HEK293 (cell line): ENCODE data around the gene CRYBG1.
A peak's percentile ranks its signal among the peaks of the same experiment; 100 is the strongest.

Source experiments
- CTCF ChIA-PET: fragments of 350-600 bp; formaldehyde crosslinking; extraction: SDS; loops from one replicate; lab custom pipeline; 2021; ENCODE audit warnings: antibody characterized with exemption; lab: Yijun Ruan, JAX
- POLR2A ChIA-PET: fragments of 300-600 bp; formaldehyde crosslinking; extraction: SDS; loops from one replicate; lab custom pipeline; 2020; ENCODE audit warnings: antibody characterized with exemption, inconsistent platforms; lab: Yijun Ruan, JAX
- H3K27ac ChIP-seq: fragments of 200-500 bp; sonication (Bioruptor generic); 2 replicates; pipeline ENCODE4 v1.5.1; 2014; ENCODE audit warnings: low read depth, low read length, control low read depth, inconsistent platforms; ENCODE audit errors: extremely low read depth
- H3K36me3 ChIP-seq, 2 experiments: fragments of 200-500 bp in 1 of 2; sonication (Bioruptor generic) in 1 of 2; 1 replicate in 1 of 2; 2 replicates in 1 of 2; pipeline ENCODE4 v1.5.1; 2014 to 2017; ENCODE audit warnings: inconsistent platforms in 2 of 2, low read length in 2 of 2; ENCODE audit not compliant: control insufficient read depth in 2 of 2, insufficient read depth in 1 of 2
- H3K4me1 ChIP-seq: fragments of 200-500 bp; sonication (Bioruptor generic); 2 replicates; pipeline ENCODE4 v1.5.1; 2014; ENCODE audit warnings: mild to moderate bottlenecking, low read length, inconsistent platforms; ENCODE audit not compliant: control insufficient read depth, insufficient read depth
- H3K4me3 ChIP-seq: 2 replicates; pipeline ENCODE4 v1.5.1; 2011; ENCODE audit warnings: low read depth, mild to moderate bottlenecking, control low read depth, low read length, moderate library complexity
- H3K9me3 ChIP-seq: fragments of 200-500 bp; sonication (Bioruptor generic); 2 replicates; pipeline ENCODE4 v1.5.1; 2014; ENCODE audit warnings: low read depth, low read length, inconsistent platforms; ENCODE audit not compliant: control insufficient read depth, insufficient read depth
- HIC1 ChIP-seq: fragments of 450-650 bp; formaldehyde crosslinking; IDR thresholded peaks from 2 replicates; pipeline ENCODE4 v1.5.1; 2016; ENCODE audit warnings: missing biosample characterization, missing genetic modification characterization
- PRDM4 ChIP-seq: fragments of 450-650 bp; formaldehyde crosslinking; IDR thresholded peaks from 2 replicates; pipeline ENCODE4 v1.5.1; 2017; ENCODE audit warnings: missing biosample characterization, missing genetic modification characterization
- RBAK ChIP-seq: fragments of 450-650 bp; formaldehyde crosslinking; IDR thresholded peaks from 2 replicates; pipeline ENCODE4 v1.5.1; 2016; ENCODE audit warnings: missing biosample characterization, missing genetic modification characterization
- SETDB1 ChIP-seq: IDR thresholded peaks from one replicate; pipeline ENCODE4 v1.6.1; 2017; ENCODE audit warnings: mild to moderate bottlenecking, low read length, moderate library complexity, mixed read lengths; ENCODE audit not compliant: insufficient read length
- TCF7L2 ChIP-seq: IDR thresholded peaks from 2 replicates; pipeline ENCODE4 v1.6.1; 2011; ENCODE audit warnings: low read depth, mild to moderate bottlenecking, inconsistent platforms, low read length, moderate library complexity, borderline replicate concordance
- ZNF140 ChIP-seq: fragments of 450-650 bp; formaldehyde crosslinking; IDR thresholded peaks from 2 replicates; pipeline ENCODE4 v1.5.1; 2016; ENCODE audit warnings: missing biosample characterization, missing genetic modification characterization
- ZNF426 ChIP-seq: fragments of 450-650 bp; formaldehyde crosslinking; IDR thresholded peaks from 2 replicates; pipeline ENCODE4 v1.5.1; 2017; ENCODE audit warnings: missing biosample characterization, missing genetic modification characterization, mild to moderate bottlenecking, inconsistent platforms, moderate library complexity
- ZNF571 ChIP-seq: fragments of 450-650 bp; formaldehyde crosslinking; IDR thresholded peaks from 2 replicates; pipeline ENCODE4 v1.5.0; 2017; ENCODE audit warnings: missing biosample characterization, missing genetic modification characterization
- ZSCAN23 ChIP-seq: fragments of 450-650 bp; formaldehyde crosslinking; IDR thresholded peaks from 2 replicates; pipeline ENCODE4 v1.5.1; 2016; ENCODE audit warnings: missing biosample characterization, missing genetic modification characterization
- TF ChIP-seq, protein P1 (sequence below): fragments of 450-650 bp; formaldehyde crosslinking; IDR thresholded peaks from 2 replicates; pipeline ENCODE4 v1.5.1; 2016; ENCODE audit warnings: missing biosample characterization, missing genetic modification characterization, borderline replicate concordance

CRYBG1 gene

DNA sequence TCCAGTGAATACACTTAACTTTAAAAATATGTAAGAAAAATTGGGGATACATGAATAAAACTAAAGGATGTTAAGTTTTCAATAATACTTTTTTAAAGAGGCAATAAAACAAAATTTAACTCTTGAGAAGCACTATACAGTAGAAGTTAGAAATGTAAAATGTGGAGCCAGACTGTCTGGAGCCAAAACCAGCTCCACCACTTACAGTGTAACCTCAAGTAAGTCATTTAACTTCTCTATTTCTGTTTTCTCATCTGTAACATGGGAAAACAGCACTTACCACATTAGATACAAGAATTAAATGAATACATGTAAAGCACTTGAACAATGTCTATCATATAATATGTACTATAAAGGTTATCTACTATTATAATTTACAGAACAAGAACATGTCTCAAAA lies 41.7 kb upstream of the CRYBG1 start (continued):
- TF ChIP-seq HIC1 (tag by site-specific recombination) (peak; percentile 9; the same call in 1 of the 2 replicates), RBAK (no peak), TCF7L2 (no peak), ZNF571 (tag by site-specific recombination) (no peak)

- TF ChIP-seq SETDB1 = peak; percentile 52
- no peak for TF ChIP-seq PRDM4
- H3K27ac ChIP-seq = no peak overlapping the region
- H3K36me3 ChIP-seq = no peaks in the 10 kb centered on the region
- H3K4me3 ChIP-seq = no peak overlapping the region
- CTCF ChIA-PET = interaction anchor here (0.5 to 0.9 kb wide), 3 partner anchors 11 to 890 kb away, joined by 3 to 5 read pairs (median 3); no protein-coding TSS in a partner anchor
- POLR2A ChIA-PET = no interaction called here
- H3K9me3 ChIP-seq = no peaks in the 10 kb centered on the region
- H3K4me1 ChIP-seq = peaks cover 17% of the 10 kb centered on the region
Observed at GRCh38 chr6:106321940-106322339, 38.6 kb upstream of the CRYBG1 start.

DNA sequence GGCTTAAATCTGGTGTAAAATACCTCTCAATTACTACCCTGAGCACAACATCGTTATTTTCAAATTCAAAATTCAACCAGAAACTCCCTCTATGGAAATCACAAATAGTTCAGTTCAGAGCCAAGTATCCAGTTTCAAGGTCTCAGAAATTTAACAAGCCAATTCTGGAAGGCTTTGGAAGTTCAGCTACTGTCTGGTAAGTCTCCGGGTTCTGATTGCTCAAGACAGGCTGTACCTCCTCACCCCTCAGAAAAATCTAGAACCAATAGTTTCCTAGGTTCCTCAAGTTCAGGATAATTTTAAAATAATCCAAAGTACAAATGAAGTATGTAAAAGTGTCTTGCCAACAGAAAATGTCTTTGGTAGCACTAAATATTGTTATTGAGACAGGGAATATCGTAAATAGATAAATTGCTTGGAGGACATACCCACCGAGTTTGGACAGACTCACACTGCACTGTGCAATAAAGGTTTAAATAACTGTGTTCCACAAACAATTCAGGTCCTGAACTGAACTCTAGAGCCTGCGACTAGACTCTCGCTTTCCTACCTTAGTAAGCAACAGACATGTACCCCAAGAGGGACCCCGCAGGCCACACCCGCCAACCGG lies 35.7 kb upstream of the CRYBG1 start:
- CTCF ChIA-PET = interaction anchor here (1.3 to 1.5 kb wide), 3 partner anchors 10 to 36 kb away, joined by 3 to 10 read pairs (median 6); partner anchors contain the start of gene CRYBG1
- Histone ChIP-seq H3K4me3 (peak overlapping the region; percentile 86), H3K36me3 (no peaks in the 10 kb centered on the region), H3K27ac (peak overlapping the region; percentile 91), H3K4me1 (peaks cover 5% of the 10 kb centered on the region), H3K9me3 (no peaks in the 10 kb centered on the region)
- TF ChIP-seq ZSCAN23 (tag by site-specific recombination) (no peak), ZNF140 (no peak), ZNF426 (tag by site-specific recombination) (0 out of 2 replicates have a peak, but pooled peaks have one; percentile 6)
- TF ChIP-seq, protein P1, sequence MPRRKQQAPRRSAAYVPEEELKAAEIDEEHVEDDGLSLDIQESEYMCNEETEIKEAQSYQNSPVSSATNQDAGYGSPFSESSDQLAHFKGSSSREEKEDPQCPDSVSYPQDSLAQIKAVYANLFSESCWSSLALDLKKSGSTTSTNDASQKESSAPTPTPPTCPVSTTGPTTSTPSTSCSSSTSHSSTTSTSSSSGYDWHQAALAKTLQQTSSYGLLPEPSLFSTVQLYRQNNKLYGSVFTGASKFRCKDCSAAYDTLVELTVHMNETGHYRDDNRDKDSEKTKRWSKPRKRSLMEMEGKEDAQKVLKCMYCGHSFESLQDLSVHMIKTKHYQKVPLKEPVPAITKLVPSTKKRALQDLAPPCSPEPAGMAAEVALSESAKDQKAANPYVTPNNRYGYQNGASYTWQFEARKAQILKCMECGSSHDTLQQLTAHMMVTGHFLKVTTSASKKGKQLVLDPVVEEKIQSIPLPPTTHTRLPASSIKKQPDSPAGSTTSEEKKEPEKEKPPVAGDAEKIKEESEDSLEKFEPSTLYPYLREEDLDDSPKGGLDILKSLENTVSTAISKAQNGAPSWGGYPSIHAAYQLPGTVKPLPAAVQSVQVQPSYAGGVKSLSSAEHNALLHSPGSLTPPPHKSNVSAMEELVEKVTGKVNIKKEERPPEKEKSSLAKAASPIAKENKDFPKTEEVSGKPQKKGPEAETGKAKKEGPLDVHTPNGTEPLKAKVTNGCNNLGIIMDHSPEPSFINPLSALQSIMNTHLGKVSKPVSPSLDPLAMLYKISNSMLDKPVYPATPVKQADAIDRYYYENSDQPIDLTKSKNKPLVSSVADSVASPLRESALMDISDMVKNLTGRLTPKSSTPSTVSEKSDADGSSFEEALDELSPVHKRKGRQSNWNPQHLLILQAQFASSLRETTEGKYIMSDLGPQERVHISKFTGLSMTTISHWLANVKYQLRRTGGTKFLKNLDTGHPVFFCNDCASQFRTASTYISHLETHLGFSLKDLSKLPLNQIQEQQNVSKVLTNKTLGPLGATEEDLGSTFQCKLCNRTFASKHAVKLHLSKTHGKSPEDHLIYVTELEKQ (tag by site-specific recombination) = 0 out of 2 replicates have a peak, but pooled peaks have one; percentile 4
- POLR2A ChIA-PET = interaction anchor here (0.6 to 1.7 kb wide), 13 partner anchors 8 to 1368 kb away, joined by 3 to 14 read pairs (median 5); partner anchors contain the start of genes CD24, CRYBG1 and LIN28B
